GM11168 (cell line): ENCODE results near the gene VEPH1.

Experiments used
- in situ Hi-C: fragments of 300-500 bp; cut with MboI; formaldehyde crosslinking; loops from one replicate; pipeline ENCODE4 v1.12.0; 2022; ENCODE audit warnings: low sequenced_read_pairs; ENCODE audit not compliant: unreplicated experiment

Gene VEPH1

GRCh38 chr3:157438194-157438730, 65.0 kb downstream of the VEPH1 start:
- in situ Hi-C loops, result no loop called here

- in situ Hi-C loops, result no loop called here
Measured at GRCh38 chr3:157436583-157437291, 66.5 kb downstream of the VEPH1 start, which contains the start of gene PTX3. Gene PTX3, plus strand, starts transcription at chr3:157436850. Its CDS starts 84 bp downstream, at chr3:157436934.

- in situ Hi-C loops, result no loop called here
Measured at GRCh38 chr3:157429708-157430107, 73.5 kb downstream of the VEPH1 start.

GRCh38 chr3:157428853-157429252, 74.4 kb downstream of the VEPH1 start:
- in situ Hi-C loops, result no loop called here

GRCh38 chr3:157427901-157428300, 75.3 kb downstream of the VEPH1 start:
- in situ Hi-C loops, result no loop called here

GRCh38 chr3:157423337-157423736, 79.9 kb downstream of the VEPH1 start:
- in situ Hi-C loops, result no loop called here

GRCh38 chr3:157420606-157421130, 82.5 kb downstream of the VEPH1 start:
- in situ Hi-C loops, result no loop called here

- in situ Hi-C loops, result no loop called here
Measured at GRCh38 chr3:157418104-157418503, 85.1 kb downstream of the VEPH1 start.

GRCh38 chr3:157417247-157417646, 86.0 kb downstream of the VEPH1 start:
- in situ Hi-C loops, result no loop called here

- in situ Hi-C loops, result no loop called here
Measured at GRCh38 chr3:157416347-157417087, 86.7 kb downstream of the VEPH1 start.

- in situ Hi-C loops, result no loop called here
Measured at GRCh38 chr3:157414861-157415260, 88.4 kb downstream of the VEPH1 start.

- in situ Hi-C loops, result no loop called here
Measured at GRCh38 chr3:157412323-157412855, 90.8 kb downstream of the VEPH1 start.

GRCh38 chr3:157410945-157411344, 92.3 kb downstream of the VEPH1 start:
- in situ Hi-C loops, result no loop called here

- in situ Hi-C loops, result no loop called here
Measured at GRCh38 chr3:157409516-157409915, 93.7 kb downstream of the VEPH1 start.

GRCh38 chr3:157408499-157409149, 94.6 kb downstream of the VEPH1 start:
- in situ Hi-C loops, result no loop called here

- in situ Hi-C loops, result no loop called here
Measured at GRCh38 chr3:157407769-157408168, 95.4 kb downstream of the VEPH1 start.

GRCh38 chr3:157406394-157406793, 96.8 kb downstream of the VEPH1 start:
- in situ Hi-C loops, result no loop called here

- in situ Hi-C loops, result no loop called here
Measured at GRCh38 chr3:157405457-157405856, 97.8 kb downstream of the VEPH1 start.

GRCh38 chr3:157404381-157404780, 98.8 kb downstream of the VEPH1 start:
- in situ Hi-C loops, result no loop called here

GRCh38 chr3:157398598-157398997, 104.6 kb downstream of the VEPH1 start:
- in situ Hi-C loops, result no loop called here
